ENCODE results near the gene GRAP2. TPM values are rescaled to one million over a fixed set of nuclear protein-coding genes. Genes with fewer than 3 reads are reported as not detected.

Gene GRAP2
- total RNA-seq, result 1 to 10 TPM in 2 of 3 donors, under 1 TPM in 1; 0.66 to 8.0 (median 3.5) TPM

DNA sequence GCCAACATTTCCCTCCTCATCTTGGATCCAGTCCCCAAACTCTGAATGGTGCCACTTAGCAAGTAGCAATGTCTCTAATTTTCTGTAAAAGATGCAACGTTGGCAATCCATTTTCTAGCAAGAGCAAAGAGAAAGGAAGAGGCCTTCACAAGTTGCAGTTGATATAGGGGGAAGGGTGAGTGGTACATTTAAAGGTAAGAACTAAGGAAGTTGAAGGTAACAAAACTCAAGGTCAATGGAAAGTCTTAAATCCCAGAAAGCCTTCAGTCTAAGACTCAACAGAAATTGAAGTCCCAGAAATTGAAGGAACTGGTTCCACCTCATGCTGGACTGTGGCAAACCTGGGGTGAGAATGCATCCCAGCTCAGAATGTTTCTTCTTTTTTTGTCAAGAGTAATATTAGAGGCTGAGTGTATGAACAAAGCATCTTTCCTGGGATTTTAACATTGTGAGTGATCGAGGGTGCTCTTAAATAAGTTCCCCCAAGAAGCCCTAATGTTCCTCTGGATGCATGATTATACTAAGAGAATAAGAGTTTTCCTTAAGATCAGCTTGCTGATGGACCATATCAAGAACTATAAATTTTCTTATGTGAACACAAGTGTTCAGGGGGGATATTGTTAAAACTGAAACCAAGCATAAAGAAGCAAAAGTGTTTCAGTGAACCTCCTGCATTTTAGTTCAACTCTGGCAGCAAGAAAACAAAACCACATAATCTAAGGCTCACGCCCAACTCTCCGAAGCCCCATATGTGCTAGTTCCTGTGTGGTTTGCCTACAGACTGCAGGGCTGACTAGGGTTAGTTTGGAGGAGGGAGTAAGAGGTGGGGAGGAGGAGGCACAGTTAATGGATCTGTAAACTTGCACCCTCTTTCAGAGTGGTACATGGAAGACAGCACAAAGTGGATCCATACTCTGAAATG, at the start of gene GRAP2:
TSS of gene GRAP2 (plus strand) at position 779 of the 922 bp plus-strand sequence. CDS start 46,023 bp downstream, outside the sequence.
- H3K27ac ChIP-seq, result no peak within 1 kb of the TSS
- no peaks in the 10 kb centered on the region for H3K9me3 ChIP-seq
- TF ChIP-seq POLR2AphosphoS5 (IDR thresholded peaks at IDR 0.05), result no peak
- no peak for TF ChIP-seq POLR2A (IDR thresholded peaks at IDR 0.05)
- TF ChIP-seq, protein P1, sequence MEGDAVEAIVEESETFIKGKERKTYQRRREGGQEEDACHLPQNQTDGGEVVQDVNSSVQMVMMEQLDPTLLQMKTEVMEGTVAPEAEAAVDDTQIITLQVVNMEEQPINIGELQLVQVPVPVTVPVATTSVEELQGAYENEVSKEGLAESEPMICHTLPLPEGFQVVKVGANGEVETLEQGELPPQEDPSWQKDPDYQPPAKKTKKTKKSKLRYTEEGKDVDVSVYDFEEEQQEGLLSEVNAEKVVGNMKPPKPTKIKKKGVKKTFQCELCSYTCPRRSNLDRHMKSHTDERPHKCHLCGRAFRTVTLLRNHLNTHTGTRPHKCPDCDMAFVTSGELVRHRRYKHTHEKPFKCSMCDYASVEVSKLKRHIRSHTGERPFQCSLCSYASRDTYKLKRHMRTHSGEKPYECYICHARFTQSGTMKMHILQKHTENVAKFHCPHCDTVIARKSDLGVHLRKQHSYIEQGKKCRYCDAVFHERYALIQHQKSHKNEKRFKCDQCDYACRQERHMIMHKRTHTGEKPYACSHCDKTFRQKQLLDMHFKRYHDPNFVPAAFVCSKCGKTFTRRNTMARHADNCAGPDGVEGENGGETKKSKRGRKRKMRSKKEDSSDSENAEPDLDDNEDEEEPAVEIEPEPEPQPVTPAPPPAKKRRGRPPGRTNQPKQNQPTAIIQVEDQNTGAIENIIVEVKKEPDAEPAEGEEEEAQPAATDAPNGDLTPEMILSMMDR (IDR thresholded peaks at IDR 0.05), result no peak
- no peaks in the 10 kb centered on the region for H3K4me1 ChIP-seq
- intact Hi-C loops (cut with DNase I; ENCODE audit: low total_unique reads), result no loop called here
- H3K27me3 ChIP-seq, result no peaks in the 10 kb centered on the region
- H3K4me3 ChIP-seq, result no peak within 1 kb of the TSS
- H3K36me3 ChIP-seq, result no peaks in the 10 kb centered on the region
- DNase-seq (ENCODE audit: low spot score in 2 of 2), result no peak

DNA sequence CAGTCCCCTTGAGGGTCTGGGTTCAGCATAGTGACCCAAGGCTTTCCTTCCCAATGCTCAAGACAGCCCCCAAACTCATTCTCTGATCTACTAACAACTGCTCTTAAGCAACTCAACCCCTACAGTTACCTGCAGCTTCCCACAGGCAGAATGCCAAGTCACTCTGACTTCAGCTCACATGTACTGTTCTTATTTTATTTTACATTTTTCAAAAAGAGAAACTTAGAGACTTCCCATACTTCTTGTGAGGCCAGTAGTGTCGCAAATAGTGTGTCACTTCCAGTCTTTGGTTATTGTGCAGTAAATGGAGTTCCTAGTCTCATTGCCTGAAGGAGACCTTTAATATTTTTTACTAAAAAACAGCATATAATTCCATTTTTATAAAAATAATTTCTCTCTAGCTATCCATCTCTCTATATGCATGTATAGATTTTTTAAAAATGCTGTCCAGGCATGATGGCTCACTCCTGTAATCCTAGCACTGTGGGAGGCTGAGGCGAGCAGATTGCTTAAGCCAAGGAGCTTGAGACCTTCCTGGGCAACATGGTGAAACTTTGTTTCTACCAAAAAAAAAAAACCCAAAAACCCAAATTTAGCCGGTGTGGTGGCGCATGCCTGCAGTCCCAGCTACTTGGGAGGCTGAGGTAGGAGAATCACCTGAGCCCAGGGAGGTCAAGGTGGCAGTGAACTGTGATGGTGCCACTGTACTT, 49.1 kb upstream of the GRAP2 start:
- H3K4me1 ChIP-seq, result no peaks in the 10 kb centered on the region
- no peak for DNase-seq (ENCODE audit: low spot score in 2 of 2)
- TF ChIP-seq POLR2AphosphoS5 (IDR thresholded peaks at IDR 0.05) (no peak), POLR2A (IDR thresholded peaks at IDR 0.05) (no peak)
- TF ChIP-seq, protein P1 (IDR thresholded peaks at IDR 0.05), result no peak
- no peaks in the 10 kb centered on the region for H3K9me3 ChIP-seq
- no peak overlapping the region for H3K27ac ChIP-seq
- H3K4me3 ChIP-seq, result no peak overlapping the region
- no peaks in the 10 kb centered on the region for H3K27me3 ChIP-seq
- H3K36me3 ChIP-seq, result no peaks in the 10 kb centered on the region
- intact Hi-C loops (cut with DNase I; ENCODE audit: low total_unique reads), result no loop called here

- no peaks in the 10 kb centered on the region for H3K9me3 ChIP-seq
- H3K36me3 ChIP-seq, result no peaks in the 10 kb centered on the region
- H3K4me3 ChIP-seq, result no peak overlapping the region
- no peaks in the 10 kb centered on the region for H3K27me3 ChIP-seq
- H3K27ac ChIP-seq, result no peak overlapping the region
- H3K4me1 ChIP-seq, result no peaks in the 10 kb centered on the region
- no peak for DNase-seq (ENCODE audit: low spot score in 2 of 2)
- TF ChIP-seq POLR2AphosphoS5 (IDR thresholded peaks at IDR 0.05) (no peak), POLR2A (IDR thresholded peaks at IDR 0.05) (no peak)
- TF ChIP-seq, protein P1 (IDR thresholded peaks at IDR 0.05), result no peak
- intact Hi-C loops (cut with DNase I; ENCODE audit: low total_unique reads), result no loop called here
Observed at GRCh38 chr22:39852799-39853198, 48.1 kb upstream of the GRAP2 start.

GRCh38 chr22:39856588-39856987, 44.3 kb upstream of the GRAP2 start:
- H3K9me3 ChIP-seq, result no peaks in the 10 kb centered on the region
- intact Hi-C loops (cut with DNase I; ENCODE audit: low total_unique reads), result no loop called here
- no peaks in the 10 kb centered on the region for H3K4me1 ChIP-seq
- no peak overlapping the region for H3K4me3 ChIP-seq
- TF ChIP-seq POLR2AphosphoS5 (IDR thresholded peaks at IDR 0.05), result no peak
- TF ChIP-seq, protein P1 (IDR thresholded peaks at IDR 0.05), result no peak
- TF ChIP-seq POLR2A (IDR thresholded peaks at IDR 0.05), result no peak
- H3K27me3 ChIP-seq, result no peaks in the 10 kb centered on the region
- no peak for DNase-seq (ENCODE audit: low spot score in 2 of 2)
- H3K36me3 ChIP-seq, result no peaks in the 10 kb centered on the region
- no peak overlapping the region for H3K27ac ChIP-seq

Data from breast epithelium (tissue), 4 donors.